Astrocyte of the cerebellum (primary cell): ENCODE results near the gene POFUT2.

Source experiments
- DNase-seq: peaks from one replicate; pipeline ENCODE4 v3.0.0-alpha.2; 2011; ENCODE audit warnings: low read depth
- H3K4me3 ChIP-seq: 2 replicates; pipeline ENCODE4 v1.5.1; 2011; ENCODE audit warnings: mild to moderate bottlenecking, low read depth, low read length, moderate library complexity
- in situ Hi-C: cut with HindIII; loops from 2 replicates; pipeline ENCODE4 v1.10.0; 2017; ENCODE audit warnings: low sequenced_read_pairs
- TF ChIP-seq, protein P1 (sequence below): IDR thresholded peaks from 2 replicates; pipeline ENCODE4 v1.5.1; 2012; ENCODE audit warnings: low read length, low read depth, moderate library complexity, mild to moderate bottlenecking; ENCODE audit errors: missing control alignments

The POFUT2 gene

DNA sequence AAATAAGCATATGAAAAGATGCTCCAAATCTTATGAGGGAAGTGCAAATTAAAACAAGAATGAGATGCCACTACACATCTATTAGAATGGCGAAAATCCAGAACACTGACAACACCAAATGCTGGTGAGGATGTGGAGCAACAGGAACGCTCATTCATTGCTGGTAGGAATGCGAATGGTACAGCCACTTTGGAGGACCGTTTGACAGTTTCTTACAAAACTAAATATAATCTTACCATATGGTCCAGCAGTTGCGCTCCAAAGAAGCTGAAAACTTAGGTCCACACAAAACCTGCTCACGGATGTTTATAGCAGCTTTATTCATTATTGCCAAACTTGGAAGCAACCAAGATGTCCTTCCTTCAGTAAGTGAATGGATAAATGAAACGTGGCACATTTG, 50.3 kb downstream of the POFUT2 start:
- no peak for DNase-seq
- H3K4me3 ChIP-seq, result no peak overlapping the region
- TF ChIP-seq, protein P1, sequence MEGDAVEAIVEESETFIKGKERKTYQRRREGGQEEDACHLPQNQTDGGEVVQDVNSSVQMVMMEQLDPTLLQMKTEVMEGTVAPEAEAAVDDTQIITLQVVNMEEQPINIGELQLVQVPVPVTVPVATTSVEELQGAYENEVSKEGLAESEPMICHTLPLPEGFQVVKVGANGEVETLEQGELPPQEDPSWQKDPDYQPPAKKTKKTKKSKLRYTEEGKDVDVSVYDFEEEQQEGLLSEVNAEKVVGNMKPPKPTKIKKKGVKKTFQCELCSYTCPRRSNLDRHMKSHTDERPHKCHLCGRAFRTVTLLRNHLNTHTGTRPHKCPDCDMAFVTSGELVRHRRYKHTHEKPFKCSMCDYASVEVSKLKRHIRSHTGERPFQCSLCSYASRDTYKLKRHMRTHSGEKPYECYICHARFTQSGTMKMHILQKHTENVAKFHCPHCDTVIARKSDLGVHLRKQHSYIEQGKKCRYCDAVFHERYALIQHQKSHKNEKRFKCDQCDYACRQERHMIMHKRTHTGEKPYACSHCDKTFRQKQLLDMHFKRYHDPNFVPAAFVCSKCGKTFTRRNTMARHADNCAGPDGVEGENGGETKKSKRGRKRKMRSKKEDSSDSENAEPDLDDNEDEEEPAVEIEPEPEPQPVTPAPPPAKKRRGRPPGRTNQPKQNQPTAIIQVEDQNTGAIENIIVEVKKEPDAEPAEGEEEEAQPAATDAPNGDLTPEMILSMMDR, result no peak
- in situ Hi-C loops, result no loop called here

DNA sequence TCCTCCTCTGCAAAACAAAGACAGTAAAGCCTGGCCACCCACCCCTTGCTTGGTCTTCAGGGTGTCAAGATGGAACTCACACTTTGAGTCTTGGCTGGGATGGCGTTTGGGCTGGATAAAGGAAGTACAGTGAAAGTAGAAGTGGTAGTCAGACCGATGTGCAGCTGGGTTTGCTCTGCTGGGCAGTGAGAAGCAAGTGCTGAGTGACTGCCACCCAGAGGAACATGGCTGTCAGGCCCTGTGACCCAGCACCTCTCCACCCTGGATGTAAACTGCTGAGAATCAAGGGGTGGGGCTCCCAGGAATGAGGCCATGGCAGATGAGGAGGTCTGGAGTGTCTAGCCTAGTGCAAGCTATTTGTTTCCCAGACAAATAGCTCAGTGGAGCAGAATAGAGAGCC, 51.2 kb downstream of the POFUT2 start:
- TF ChIP-seq, protein P1, result no peak
- in situ Hi-C loops, result no loop called here
- DNase-seq, result no peak
- no peak overlapping the region for H3K4me3 ChIP-seq

DNA sequence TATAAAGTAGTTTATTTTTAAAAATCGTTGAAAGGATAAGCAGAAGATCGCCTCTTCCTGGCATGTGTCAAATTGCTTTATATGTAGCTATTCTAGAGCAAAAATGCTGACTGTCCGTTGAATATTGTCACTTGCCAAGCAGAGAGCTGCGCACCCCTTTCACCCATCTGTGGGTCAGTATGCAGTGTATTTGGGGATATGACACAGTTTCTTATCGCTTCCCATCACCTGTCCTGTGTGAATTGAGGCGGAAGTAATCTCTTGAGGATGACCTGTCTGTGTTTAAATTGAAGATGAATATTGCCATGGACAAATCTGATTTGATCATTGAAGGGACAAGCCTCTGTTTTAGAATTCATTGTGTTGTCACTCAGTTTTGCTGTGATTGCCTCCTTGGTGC, 52.2 kb downstream of the POFUT2 start:
- no peak overlapping the region for H3K4me3 ChIP-seq
- TF ChIP-seq, protein P1, result no peak
- in situ Hi-C loops, result no loop called here
- DNase-seq, result no peak

DNA sequence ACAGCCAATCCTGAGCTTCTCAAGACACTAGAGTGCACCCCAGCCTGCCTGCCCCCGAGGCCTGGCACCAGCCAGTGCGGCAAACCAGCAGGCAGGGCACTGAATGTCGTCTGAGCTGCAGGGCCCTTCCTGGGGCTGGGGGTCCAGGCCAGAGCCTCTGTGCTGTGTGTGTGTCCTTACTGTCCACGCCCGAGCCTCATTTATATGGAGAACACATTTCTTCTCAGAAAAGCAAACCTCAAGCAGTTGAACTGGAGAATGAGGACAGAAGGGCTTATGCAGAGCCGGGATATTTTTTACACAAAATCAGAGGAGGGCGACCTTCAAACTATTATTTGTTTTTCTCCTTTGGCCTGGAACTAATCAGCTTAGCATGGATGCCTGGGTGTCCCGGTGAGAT, 52.7 kb downstream of the POFUT2 start:
- TF ChIP-seq, protein P1, result no peak
- in situ Hi-C loops, result loop anchor here (5.0 kb wide), 1 partner anchor 98 kb away; no protein-coding TSS in a partner anchor
- DNase-seq, result no peak
- H3K4me3 ChIP-seq, result no peak overlapping the region

DNA sequence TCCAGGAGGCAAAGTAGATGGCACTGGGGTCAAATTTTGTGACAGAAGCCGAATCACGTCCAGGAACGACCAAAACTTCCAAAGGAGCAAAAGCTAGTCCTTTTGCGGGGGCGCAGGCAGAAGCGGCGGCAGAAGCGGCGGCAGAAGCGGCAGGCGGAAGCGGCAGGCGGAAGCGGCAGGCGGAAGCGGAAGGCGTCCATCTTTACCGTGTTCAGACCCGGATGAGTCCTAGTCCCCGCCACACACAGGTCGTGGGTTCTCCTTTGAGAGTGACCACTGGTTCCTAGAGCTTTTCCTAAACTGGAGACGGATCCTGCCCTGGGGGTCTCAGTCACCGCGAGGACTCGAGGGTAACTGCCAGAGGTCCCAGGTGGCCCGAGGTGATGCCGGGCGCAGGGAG, 53.6 kb downstream of the POFUT2 start:
- no peak for DNase-seq
- in situ Hi-C loops, result loop anchor here (5.0 kb wide), 1 partner anchor 97 kb away; no protein-coding TSS in a partner anchor
- TF ChIP-seq, protein P1, result no peak
- no peak overlapping the region for H3K4me3 ChIP-seq

DNA sequence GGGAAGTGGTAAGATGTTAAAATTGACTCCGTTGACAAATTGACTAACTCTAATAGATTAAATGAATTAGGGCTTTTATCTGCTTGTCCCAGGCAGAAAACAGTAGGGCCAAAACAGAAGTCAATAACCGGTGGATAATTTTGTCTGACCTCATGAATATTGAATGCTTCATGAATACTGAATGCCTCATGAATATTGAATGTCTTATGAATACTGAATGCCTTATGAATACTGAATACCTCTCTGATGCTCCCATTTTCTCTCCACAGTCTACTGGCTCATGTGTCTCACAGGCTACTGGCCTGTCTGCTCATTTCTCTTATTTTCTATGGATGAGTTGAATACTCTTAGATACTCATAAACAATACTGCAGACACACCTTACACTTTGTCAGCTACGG, 56.0 kb downstream of the POFUT2 start:
- H3K4me3 ChIP-seq, result no peak overlapping the region
- DNase-seq, result no peak
- TF ChIP-seq, protein P1, result no peak
- in situ Hi-C loops, result loop anchor here (5.0 kb wide), 1 partner anchor 94 kb away; no protein-coding TSS in a partner anchor

DNA sequence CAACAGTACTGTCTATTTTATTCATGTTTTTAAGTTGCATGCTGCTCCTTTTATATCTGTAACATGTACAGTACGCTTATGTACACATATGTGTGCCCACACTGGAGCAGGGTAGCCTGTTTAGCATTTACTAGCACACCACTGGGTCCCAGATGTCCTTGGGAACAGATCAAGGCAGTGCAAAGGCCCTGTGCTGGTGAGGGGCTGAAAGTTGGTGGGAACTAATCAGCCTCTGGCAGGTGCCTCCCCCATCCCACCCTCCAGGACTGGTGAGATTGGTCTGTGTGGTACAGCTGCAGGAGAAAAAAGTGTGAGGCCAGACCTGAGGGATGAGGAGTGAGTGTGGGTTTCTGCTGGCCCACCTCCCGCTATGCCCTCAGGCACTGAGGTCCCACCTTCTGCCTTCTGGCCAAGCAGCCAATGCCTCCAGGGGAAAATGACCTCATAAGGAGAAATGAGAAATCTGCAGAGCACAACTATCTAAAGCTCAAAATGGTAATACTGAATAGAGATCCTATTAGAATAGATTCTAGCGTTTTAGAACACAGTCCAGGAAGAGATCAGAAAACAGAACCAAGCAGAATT, 58.9 kb downstream of the POFUT2 start:
- no peak overlapping the region for H3K4me3 ChIP-seq
- no peak for DNase-seq
- in situ Hi-C loops, result no loop called here
- TF ChIP-seq, protein P1, result no peak
